ENCODE results near the gene NSUN7. TPM values are rescaled to one million over a fixed set of nuclear protein-coding genes. Genes with fewer than 3 reads are reported as not detected.

Gene NSUN7
- polyA plus RNA-seq, 1 donor (not counting 4 experiments of a cell fraction or from before 2014, with no cell fraction given), result 0.03 TPM

- Histone ChIP-seq H3K27me3 (ENCODE audit: control insufficient read depth, extremely low read depth, insufficient read depth, low read length) (no peaks in the 10 kb centered on the region), H3K36me3 (ENCODE audit: control insufficient read depth in 2 of 2, extremely low read depth in 1 of 2, insufficient read depth in 2 of 2, low read length in 2 of 2) (no peaks in the 10 kb centered on the region), H3K9ac (ENCODE audit: control insufficient read depth, extremely low read depth, insufficient read depth, low read length) (no peak overlapping the region), H3K4me1 (ENCODE audit: control insufficient read depth, extremely low read depth, insufficient read depth, low read length) (no peaks in the 10 kb centered on the region), H4K20me1 (ENCODE audit: control insufficient read depth, extremely low read depth, insufficient read depth, low read length) (no peaks in the 10 kb centered on the region), H3K4me3 (ENCODE audit: control insufficient read depth in 2 of 3, extremely low read depth in 1 of 3, insufficient read depth in 2 of 3, low read depth in 1 of 3, low read length in 3 of 3) (no peak overlapping the region), H3K9me3 (ENCODE audit: control insufficient read depth, low read depth, low read length) (no peaks in the 10 kb centered on the region), H2AFZ (ENCODE audit: control insufficient read depth, low read length) (no peak overlapping the region), H3K27ac (ENCODE audit: control insufficient read depth, insufficient read depth, low read length) (no peak overlapping the region), H3K4me2 (ENCODE audit: control insufficient read depth, extremely low read depth, insufficient read depth, low read depth, low read length) (no peak overlapping the region), H3K79me2 (ENCODE audit: control insufficient read depth, insufficient read depth, low read length) (no peaks in the 10 kb centered on the region), H3K9me1 (ENCODE audit: control insufficient read depth, extremely low read depth, insufficient read depth, low read length) (no peaks in the 10 kb centered on the region)
- dilution Hi-C loops (cut with MboI; ENCODE audit: extremely low pct_ligation_motif_present, low sequenced_read_pairs), result no loop called here
- DNase-seq (ENCODE audit: low read depth, low spot score) (no peak), FAIRE-seq (no peak)
- TF ChIP-seq CTCF (optimal IDR thresholded peaks at IDR 0.05 in 1 of 3, IDR thresholded peaks at IDR 0.05 in 1 of 3, conservative IDR thresholded peaks at IDR 0.05 in 1 of 3; ENCODE audit: extremely low read depth in 1 of 3, insufficient read depth in 2 of 3, low read length in 3 of 3) (no peak), EZH2 (IDR thresholded peaks at IDR 0.05; ENCODE audit: low read length) (no peak)
Observed at GRCh38 chr4:40808926-40809457, 59.2 kb downstream of the NSUN7 start.

DNA sequence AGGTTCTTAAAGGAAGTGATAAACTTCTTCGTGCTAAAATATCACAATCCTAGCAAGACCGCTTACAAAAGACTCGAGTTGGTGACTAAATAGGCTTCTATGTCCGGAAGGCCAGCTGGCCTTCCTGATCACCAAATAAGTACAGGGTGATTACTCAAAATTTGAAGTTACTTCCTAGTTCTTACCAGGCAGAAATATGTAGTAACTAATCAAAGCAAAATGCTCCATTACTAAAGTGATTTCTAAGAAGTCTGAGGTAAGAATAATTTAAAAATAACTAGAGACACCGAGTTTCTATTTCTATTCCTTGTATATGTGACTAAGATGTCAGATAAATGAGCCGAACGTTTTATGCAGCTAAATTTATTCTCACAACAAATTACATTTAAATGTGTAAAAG lies 62.2 kb downstream of the NSUN7 start:
- Histone ChIP-seq H4K20me1 (ENCODE audit: control insufficient read depth, extremely low read depth, insufficient read depth, low read length) (no peaks in the 10 kb centered on the region), H3K4me1 (ENCODE audit: control insufficient read depth, extremely low read depth, insufficient read depth, low read length) (no peaks in the 10 kb centered on the region), H3K9ac (ENCODE audit: control insufficient read depth, extremely low read depth, insufficient read depth, low read length) (no peak overlapping the region), H3K9me1 (ENCODE audit: control insufficient read depth, extremely low read depth, insufficient read depth, low read length) (no peaks in the 10 kb centered on the region), H3K4me2 (ENCODE audit: control insufficient read depth, extremely low read depth, insufficient read depth, low read depth, low read length) (no peak overlapping the region), H3K9me3 (ENCODE audit: control insufficient read depth, low read depth, low read length) (no peaks in the 10 kb centered on the region), H2AFZ (ENCODE audit: control insufficient read depth, low read length) (no peak overlapping the region), H3K27ac (ENCODE audit: control insufficient read depth, insufficient read depth, low read length) (no peak overlapping the region), H3K79me2 (ENCODE audit: control insufficient read depth, insufficient read depth, low read length) (no peaks in the 10 kb centered on the region), H3K4me3 (ENCODE audit: control insufficient read depth in 2 of 3, extremely low read depth in 1 of 3, insufficient read depth in 2 of 3, low read depth in 1 of 3, low read length in 3 of 3) (no peak overlapping the region), H3K36me3 (ENCODE audit: control insufficient read depth in 2 of 2, extremely low read depth in 1 of 2, insufficient read depth in 2 of 2, low read length in 2 of 2) (peaks cover 9% of the 10 kb centered on the region in 2 experiments), H3K27me3 (ENCODE audit: control insufficient read depth, extremely low read depth, insufficient read depth, low read length) (no peaks in the 10 kb centered on the region)
- TF ChIP-seq CTCF (optimal IDR thresholded peaks at IDR 0.05 in 1 of 3, IDR thresholded peaks at IDR 0.05 in 1 of 3, conservative IDR thresholded peaks at IDR 0.05 in 1 of 3; ENCODE audit: extremely low read depth in 1 of 3, insufficient read depth in 2 of 3, low read length in 3 of 3), result no peak
- TF ChIP-seq EZH2 (IDR thresholded peaks at IDR 0.05; ENCODE audit: low read length), result no peak
- DNase-seq (ENCODE audit: low read depth, low spot score) (no peak), FAIRE-seq (no peak)
- dilution Hi-C loops (cut with MboI; ENCODE audit: extremely low pct_ligation_motif_present, low sequenced_read_pairs), result no loop called here

Measured in keratinocyte (primary cell).